ENCODE measurements around the gene ZNF621.

ZNF621 gene

GRCh38 chr3:40574661-40575060 is 49.9 kb downstream of the ZNF621 start:
- peaks cover 19% of the 10 kb centered on the region for H3K27me3 Mint-ChIP-seq (ENCODE audit: low read depth)
- no peak overlapping the region for H3K4me3 Mint-ChIP-seq
- no peaks in the 10 kb centered on the region for H3K9me3 Mint-ChIP-seq
- no peaks in the 10 kb centered on the region for H3K36me3 Mint-ChIP-seq (ENCODE audit: low read depth)
- no peak overlapping the region for H3K27ac Mint-ChIP-seq
- H3K4me1 Mint-ChIP-seq (ENCODE audit: low read depth): no peaks in the 10 kb centered on the region

- Mint-ChIP-seq H3K27ac (no peak overlapping the region), H3K36me3 (ENCODE audit: low read depth) (no peaks in the 10 kb centered on the region), H3K9me3 (no peaks in the 10 kb centered on the region), H3K4me1 (ENCODE audit: low read depth) (no peaks in the 10 kb centered on the region), H3K4me3 (no peak overlapping the region), H3K27me3 (ENCODE audit: low read depth) (peaks cover 17% of the 10 kb centered on the region)
Measured at GRCh38 chr3:40576396-40576795, 51.6 kb downstream of the ZNF621 start.

- Mint-ChIP-seq H3K9me3 (no peaks in the 10 kb centered on the region), H3K27me3 (ENCODE audit: low read depth) (peaks cover 23% of the 10 kb centered on the region), H3K4me1 (ENCODE audit: low read depth) (no peaks in the 10 kb centered on the region), H3K36me3 (ENCODE audit: low read depth) (no peaks in the 10 kb centered on the region), H3K4me3 (no peak overlapping the region), H3K27ac (no peak overlapping the region)
Measured at GRCh38 chr3:40580494-40581091, 55.8 kb downstream of the ZNF621 start.

- peaks cover 19% of the 10 kb centered on the region for H3K27me3 Mint-ChIP-seq (ENCODE audit: low read depth)
- no peak overlapping the region for H3K27ac Mint-ChIP-seq
- H3K9me3 Mint-ChIP-seq: no peaks in the 10 kb centered on the region
- H3K4me1 Mint-ChIP-seq (ENCODE audit: low read depth): no peaks in the 10 kb centered on the region
- H3K36me3 Mint-ChIP-seq (ENCODE audit: low read depth): no peaks in the 10 kb centered on the region
- H3K4me3 Mint-ChIP-seq: no peak overlapping the region
Measured at GRCh38 chr3:40581166-40581565, 56.4 kb downstream of the ZNF621 start.

DNA sequence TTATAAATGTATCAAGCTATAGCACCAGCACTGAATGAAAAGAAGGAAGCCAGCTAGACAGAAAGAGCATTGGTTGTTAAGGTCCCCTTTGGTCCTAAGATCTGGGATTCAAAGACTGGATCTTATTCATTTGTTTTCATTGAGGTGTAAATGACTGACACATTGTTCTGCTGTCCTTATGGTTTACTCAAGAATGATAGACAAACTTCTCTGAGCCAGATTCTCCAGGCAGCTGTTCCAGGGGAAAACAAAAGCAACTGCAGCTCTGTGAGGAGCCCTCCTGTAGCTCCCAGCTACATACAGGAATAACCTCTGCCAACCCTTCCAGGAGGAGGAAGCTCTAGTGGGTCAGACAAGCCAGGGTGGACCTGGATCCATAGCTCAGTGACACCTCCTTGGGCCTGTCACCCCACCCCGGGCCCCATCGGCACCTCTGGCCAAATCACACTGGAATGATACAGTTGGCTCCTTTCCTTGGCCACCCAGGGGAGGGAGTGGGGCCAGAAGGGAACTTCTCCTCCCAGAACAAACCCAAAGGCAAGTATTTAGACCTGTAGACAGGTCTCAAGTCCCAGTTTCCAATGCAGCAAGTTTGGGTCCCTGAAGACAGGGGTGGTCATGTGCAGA is 57.8 kb downstream of the ZNF621 start:
- Mint-ChIP-seq H3K27ac (no peak overlapping the region), H3K36me3 (ENCODE audit: low read depth) (no peaks in the 10 kb centered on the region), H3K4me1 (ENCODE audit: low read depth) (no peaks in the 10 kb centered on the region), H3K27me3 (ENCODE audit: low read depth) (peaks cover 14% of the 10 kb centered on the region), H3K9me3 (no peaks in the 10 kb centered on the region), H3K4me3 (no peak overlapping the region)

DNA sequence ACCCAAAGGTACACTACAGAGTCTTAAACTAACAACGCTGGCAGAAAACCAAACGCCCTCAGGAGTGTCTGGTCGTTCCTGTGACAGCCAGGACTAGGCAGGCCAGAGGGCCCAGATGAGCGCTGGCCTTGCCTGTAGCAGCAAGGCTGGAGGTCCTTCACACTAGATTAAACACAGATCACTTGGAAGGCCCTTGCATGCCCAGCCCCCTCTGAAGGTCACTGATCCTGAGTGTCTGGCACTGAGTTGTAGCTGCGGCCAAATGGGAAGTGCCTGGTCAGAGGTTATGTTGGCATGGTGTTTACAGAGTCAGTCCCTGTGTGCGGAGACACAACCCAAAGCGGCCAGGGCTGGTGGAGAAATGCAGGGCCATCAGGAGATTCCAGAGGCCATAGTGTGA is 58.9 kb downstream of the ZNF621 start:
- Mint-ChIP-seq H3K4me1 (ENCODE audit: low read depth) (no peaks in the 10 kb centered on the region), H3K4me3 (no peak overlapping the region), H3K36me3 (ENCODE audit: low read depth) (no peaks in the 10 kb centered on the region), H3K9me3 (no peaks in the 10 kb centered on the region), H3K27me3 (ENCODE audit: low read depth) (peaks cover 17% of the 10 kb centered on the region), H3K27ac (no peak overlapping the region)

DNA sequence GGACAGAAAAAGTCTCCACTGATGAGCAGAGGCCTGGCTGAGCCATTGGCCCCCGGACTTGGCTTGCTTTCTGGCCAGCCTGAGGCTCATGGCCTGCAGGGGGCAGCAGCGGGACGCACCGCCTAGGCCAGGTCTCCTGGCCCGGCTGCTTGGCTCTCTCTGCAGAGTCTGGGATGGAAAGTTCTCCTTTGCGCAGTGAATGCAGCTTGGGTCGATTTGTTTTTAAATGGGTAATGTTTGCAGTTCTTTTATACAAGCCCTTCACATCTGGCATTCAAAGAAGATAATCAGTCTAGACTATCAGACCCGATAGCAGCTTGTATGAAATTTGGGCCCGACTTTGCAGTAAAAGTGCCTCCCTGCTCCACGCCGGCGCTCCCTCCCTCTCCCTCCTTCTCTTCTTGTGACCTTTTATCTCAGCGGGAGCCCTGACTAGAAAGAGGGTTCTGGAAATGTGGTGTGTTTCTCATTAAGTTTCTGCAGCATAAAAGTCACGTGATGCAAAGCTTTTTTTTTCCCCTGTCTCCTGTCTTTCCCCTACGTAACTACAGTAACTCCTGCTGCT is 59.9 kb downstream of the ZNF621 start:
- H3K4me1 Mint-ChIP-seq (ENCODE audit: low read depth): no peaks in the 10 kb centered on the region
- no peak overlapping the region for H3K4me3 Mint-ChIP-seq
- peaks cover 16% of the 10 kb centered on the region for H3K27me3 Mint-ChIP-seq (ENCODE audit: low read depth)
- no peak overlapping the region for H3K27ac Mint-ChIP-seq
- H3K36me3 Mint-ChIP-seq (ENCODE audit: low read depth): no peaks in the 10 kb centered on the region
- no peaks in the 10 kb centered on the region for H3K9me3 Mint-ChIP-seq

DNA sequence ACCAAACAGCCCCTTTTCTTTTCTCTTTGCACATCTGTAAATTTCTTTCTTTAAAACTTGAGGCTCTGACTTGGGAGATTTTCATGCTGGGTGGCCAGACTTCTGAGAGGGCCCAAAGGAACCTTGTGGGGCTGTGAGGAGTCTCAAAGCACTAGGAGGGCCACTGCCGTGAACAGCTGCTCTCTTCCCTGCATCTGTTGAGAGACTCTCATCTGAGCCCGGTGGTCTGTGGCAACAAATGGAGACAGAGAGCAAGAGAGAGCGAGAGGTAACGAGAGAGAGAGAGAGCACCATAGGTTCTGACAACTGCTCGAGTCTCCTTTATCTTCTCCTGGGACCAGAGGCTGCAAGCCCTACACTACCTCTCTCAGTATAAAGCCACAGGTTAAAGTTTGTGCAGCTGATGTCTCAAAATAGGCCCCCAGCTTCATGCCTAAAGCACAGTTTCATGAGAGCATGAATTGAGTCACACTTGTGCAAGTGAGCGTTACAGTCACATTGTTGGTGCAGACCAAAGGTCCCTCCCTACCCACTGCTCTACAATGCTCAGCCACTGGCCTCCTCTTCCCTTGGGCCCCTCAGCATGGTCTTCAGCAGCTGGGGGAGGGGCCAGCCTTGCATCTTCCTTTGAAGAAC is 60.7 kb downstream of the ZNF621 start:
- Mint-ChIP-seq H3K9me3 (no peaks in the 10 kb centered on the region), H3K4me1 (ENCODE audit: low read depth) (no peaks in the 10 kb centered on the region)

DNA sequence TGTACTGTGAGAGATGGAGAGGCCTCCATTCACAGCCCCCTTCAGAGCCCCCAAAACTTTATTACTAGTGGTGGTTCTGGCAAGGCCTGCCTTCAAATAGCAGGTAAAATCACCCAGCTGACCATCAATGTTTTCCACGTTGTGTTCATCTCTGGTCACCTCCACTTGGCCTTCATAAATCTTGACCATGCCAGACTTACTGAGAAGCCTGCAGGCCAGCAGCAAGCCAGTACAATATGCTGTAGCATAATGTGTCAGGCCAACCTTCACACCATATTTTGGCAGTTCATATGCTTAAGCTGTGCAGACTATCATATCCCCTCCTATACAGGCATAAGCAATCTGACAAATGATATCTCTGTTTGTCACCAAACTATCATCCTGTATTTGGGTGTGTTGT is 62.1 kb downstream of the ZNF621 start:
- Mint-ChIP-seq H3K27me3 (ENCODE audit: low read depth) (peaks cover 18% of the 10 kb centered on the region), H3K4me1 (ENCODE audit: low read depth) (no peaks in the 10 kb centered on the region), H3K9me3 (no peaks in the 10 kb centered on the region), H3K4me3 (no peak overlapping the region), H3K36me3 (ENCODE audit: low read depth) (no peaks in the 10 kb centered on the region), H3K27ac (no peak overlapping the region)

More for the DNA sequence above, 60.7 kb downstream of the ZNF621 start:
- Mint-ChIP-seq H3K27ac (no peak overlapping the region), H3K4me3 (no peak overlapping the region), H3K27me3 (ENCODE audit: low read depth) (peaks cover 13% of the 10 kb centered on the region), H3K36me3 (ENCODE audit: low read depth) (no peaks in the 10 kb centered on the region)

- Mint-ChIP-seq H3K4me3 (no peak overlapping the region), H3K27ac (no peak overlapping the region), H3K9me3 (no peaks in the 10 kb centered on the region), H3K4me1 (ENCODE audit: low read depth) (no peaks in the 10 kb centered on the region), H3K36me3 (ENCODE audit: low read depth) (no peaks in the 10 kb centered on the region), H3K27me3 (ENCODE audit: low read depth) (peaks cover 20% of the 10 kb centered on the region)
Measured at GRCh38 chr3:40588406-40588805, 63.6 kb downstream of the ZNF621 start.
